Right atrium auricular region (tissue), 2 donors: Measurements from ENCODE around the gene ACSS2. TPM values are rescaled to one million over a fixed set of nuclear protein-coding genes. Genes with fewer than 3 reads are reported as not detected.
A peak's percentile ranks its signal among the peaks of the same experiment; 100 is the strongest.

ENCODE experiments used
- DNase-seq: peaks from one replicate; pipeline ENCODE4 v3.0.0-alpha.2; 2019; ENCODE audit warnings: low spot score
- H3K27ac ChIP-seq, 2 donors: fragments of 200-600 bp; sonication (generic); 1 replicate in 1 of 2; 2 replicates in 1 of 2; pipeline ENCODE4 v1.5.1; 2016 to 2019
- H3K27me3 ChIP-seq, 2 donors: fragments of 200-600 bp; sonication (generic); one replicate each; pipeline versions ENCODE4 v1.5.1 to v1.6.0; 2017 to 2019
- H3K36me3 ChIP-seq: fragments of 200-600 bp; sonication (generic); one replicate; pipeline ENCODE4 v1.5.1; 2016
- H3K4me1 ChIP-seq, 2 donors: fragments of 200-600 bp; sonication (generic); one replicate each; pipeline versions ENCODE4 v1.5.1 to v1.6.0; 2017 to 2019
- H3K4me3 ChIP-seq, 2 donors: fragments of 200-600 bp; sonication (generic); 1 replicate in 1 of 2; 2 replicates in 1 of 2; pipeline ENCODE4 v1.5.1; 2017 to 2019; ENCODE audit warnings: mild to moderate bottlenecking in 1 of 2, moderate library complexity in 1 of 2
- H3K9me3 ChIP-seq, 2 donors: fragments of 200-600 bp; sonication (generic); one replicate each; pipeline ENCODE4 v1.5.1; 2019
- total RNA-seq, 2 donors: library from RNA; depleted of rRNA; stranded (reverse); fragments of >200 nt; gene quantifications; one replicate each; pipeline ENCODE4 v1.1.0, GENCODE V29; 2016
- TF ChIP-seq, protein P1 (sequence below), 2 donors: fragments of 200-600 bp; sonication (generic); IDR thresholded peaks; one replicate each; pipeline ENCODE4 v1.5.1; 2019; ENCODE audit warnings: antibody characterized with exemption in 2 of 2

Gene ACSS2
- total RNA-seq, 2 donors from 2014 or later = 64.6 to 89.4 TPM

DNA sequence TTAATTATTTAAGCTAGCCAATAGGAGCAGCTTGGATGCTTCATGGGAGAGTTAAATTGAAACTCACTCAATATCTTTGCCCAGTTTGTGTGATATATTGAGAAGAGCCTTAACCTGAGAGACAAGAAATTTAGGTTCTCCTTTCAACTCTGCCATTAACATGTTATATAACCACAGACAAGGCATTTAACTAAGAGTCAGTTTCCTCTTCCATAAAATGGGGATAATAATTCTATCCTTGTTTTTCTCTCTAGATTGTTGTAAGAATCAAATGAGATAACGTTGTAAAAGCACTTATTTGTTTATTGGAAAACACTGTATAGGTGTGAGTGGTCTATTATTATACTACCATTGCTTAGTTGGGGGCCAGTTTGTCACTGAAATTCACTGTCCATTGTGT lies 7.8 kb downstream of the ACSS2 start:
- Histone ChIP-seq H3K9me3 (no peaks in the 10 kb centered on the region), H3K27ac (no peak overlapping the region), H3K4me1 (peaks cover 0 to 8% of the 10 kb centered on the region in 2 donors), H3K4me3 (no peak overlapping the region), H3K36me3 (peaks cover 32% of the 10 kb centered on the region), H3K27me3 (no peaks in the 10 kb centered on the region)
- TF ChIP-seq, protein P1, sequence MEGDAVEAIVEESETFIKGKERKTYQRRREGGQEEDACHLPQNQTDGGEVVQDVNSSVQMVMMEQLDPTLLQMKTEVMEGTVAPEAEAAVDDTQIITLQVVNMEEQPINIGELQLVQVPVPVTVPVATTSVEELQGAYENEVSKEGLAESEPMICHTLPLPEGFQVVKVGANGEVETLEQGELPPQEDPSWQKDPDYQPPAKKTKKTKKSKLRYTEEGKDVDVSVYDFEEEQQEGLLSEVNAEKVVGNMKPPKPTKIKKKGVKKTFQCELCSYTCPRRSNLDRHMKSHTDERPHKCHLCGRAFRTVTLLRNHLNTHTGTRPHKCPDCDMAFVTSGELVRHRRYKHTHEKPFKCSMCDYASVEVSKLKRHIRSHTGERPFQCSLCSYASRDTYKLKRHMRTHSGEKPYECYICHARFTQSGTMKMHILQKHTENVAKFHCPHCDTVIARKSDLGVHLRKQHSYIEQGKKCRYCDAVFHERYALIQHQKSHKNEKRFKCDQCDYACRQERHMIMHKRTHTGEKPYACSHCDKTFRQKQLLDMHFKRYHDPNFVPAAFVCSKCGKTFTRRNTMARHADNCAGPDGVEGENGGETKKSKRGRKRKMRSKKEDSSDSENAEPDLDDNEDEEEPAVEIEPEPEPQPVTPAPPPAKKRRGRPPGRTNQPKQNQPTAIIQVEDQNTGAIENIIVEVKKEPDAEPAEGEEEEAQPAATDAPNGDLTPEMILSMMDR (IDR thresholded peaks at IDR 0.05) = no peak
- no peak for DNase-seq

DNA sequence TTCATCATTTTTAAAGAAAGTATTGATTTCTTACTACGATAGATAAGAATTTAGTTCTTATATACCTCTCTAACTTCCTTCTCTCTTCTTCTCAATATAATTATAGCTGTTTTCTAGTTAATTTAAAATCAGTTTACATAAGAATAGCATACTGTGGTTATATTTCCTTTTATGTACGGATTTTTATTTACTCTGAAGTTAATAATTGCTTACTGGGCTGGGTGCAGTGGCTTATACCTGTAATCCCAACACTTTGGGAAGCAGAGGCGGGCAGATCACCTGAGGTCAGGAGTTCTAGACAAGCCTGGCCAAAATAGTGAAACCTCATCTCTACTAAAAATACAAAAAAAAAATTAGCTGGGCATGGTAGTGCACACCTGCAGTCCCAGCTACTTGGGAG lies 9.7 kb downstream of the ACSS2 start:
- no peak for DNase-seq
- TF ChIP-seq, protein P1 (IDR thresholded peaks at IDR 0.05) = no peak
- no peak overlapping the region for H3K4me3 ChIP-seq
- H3K4me1 ChIP-seq = no peaks in the 10 kb centered on the region
- no peaks in the 10 kb centered on the region for H3K9me3 ChIP-seq
- no peaks in the 10 kb centered on the region for H3K27me3 ChIP-seq
- no peak overlapping the region for H3K27ac ChIP-seq
- peaks cover 32% of the 10 kb centered on the region for H3K36me3 ChIP-seq

DNA sequence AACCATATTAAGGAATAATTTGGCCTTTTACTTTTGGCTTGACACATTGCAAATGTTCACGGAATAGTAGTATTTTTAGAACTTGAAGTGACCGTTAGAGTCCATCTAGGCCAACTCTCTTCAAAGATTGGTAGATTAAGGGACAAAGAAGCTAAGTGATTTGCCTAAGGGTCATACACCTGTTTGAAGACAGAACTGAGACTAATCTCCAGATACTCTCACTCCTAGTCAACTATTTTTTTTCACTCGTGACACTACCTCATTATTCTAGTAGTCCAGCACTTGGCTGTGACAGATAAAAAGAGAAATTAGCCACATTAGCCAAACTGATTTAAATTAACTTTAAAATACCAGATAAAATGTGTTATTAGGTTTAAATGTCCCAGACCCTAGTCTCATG lies 10.6 kb downstream of the ACSS2 start:
- H3K27ac ChIP-seq = peak overlapping the region in 1 of 2 donors; percentile 53
- no peak for DNase-seq
- H3K9me3 ChIP-seq = no peaks in the 10 kb centered on the region
- no peak overlapping the region for H3K4me3 ChIP-seq
- H3K27me3 ChIP-seq = no peaks in the 10 kb centered on the region
- TF ChIP-seq, protein P1 (IDR thresholded peaks at IDR 0.05) = no peak
- H3K4me1 ChIP-seq = no peaks in the 10 kb centered on the region
- peaks cover 32% of the 10 kb centered on the region for H3K36me3 ChIP-seq

DNA sequence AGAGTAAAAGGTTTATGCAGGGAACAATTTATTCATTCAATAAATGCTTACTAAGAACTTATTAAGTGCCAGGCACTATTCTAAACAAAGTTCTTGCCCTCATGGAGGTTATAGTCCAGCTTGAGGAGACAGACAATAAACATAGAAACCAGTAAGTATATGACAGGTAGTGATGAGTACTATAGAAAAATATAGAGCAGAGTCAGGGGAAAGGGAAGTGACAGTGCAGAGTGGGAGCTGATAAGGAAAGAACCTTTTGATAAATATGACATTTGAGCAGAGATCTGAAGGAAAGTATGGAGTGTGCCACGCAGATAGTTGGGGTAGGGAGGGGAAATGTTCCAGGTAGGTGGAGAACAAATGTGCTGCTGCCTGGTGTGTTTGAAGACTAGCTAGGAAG lies 12.1 kb downstream of the ACSS2 start:
- Histone ChIP-seq H3K27ac (no peak overlapping the region), H3K27me3 (no peaks in the 10 kb centered on the region), H3K36me3 (peaks cover 24% of the 10 kb centered on the region), H3K9me3 (no peaks in the 10 kb centered on the region), H3K4me1 (no peaks in the 10 kb centered on the region), H3K4me3 (no peak overlapping the region)
- DNase-seq = no peak
- TF ChIP-seq, protein P1 (IDR thresholded peaks at IDR 0.05) = no peak

DNA sequence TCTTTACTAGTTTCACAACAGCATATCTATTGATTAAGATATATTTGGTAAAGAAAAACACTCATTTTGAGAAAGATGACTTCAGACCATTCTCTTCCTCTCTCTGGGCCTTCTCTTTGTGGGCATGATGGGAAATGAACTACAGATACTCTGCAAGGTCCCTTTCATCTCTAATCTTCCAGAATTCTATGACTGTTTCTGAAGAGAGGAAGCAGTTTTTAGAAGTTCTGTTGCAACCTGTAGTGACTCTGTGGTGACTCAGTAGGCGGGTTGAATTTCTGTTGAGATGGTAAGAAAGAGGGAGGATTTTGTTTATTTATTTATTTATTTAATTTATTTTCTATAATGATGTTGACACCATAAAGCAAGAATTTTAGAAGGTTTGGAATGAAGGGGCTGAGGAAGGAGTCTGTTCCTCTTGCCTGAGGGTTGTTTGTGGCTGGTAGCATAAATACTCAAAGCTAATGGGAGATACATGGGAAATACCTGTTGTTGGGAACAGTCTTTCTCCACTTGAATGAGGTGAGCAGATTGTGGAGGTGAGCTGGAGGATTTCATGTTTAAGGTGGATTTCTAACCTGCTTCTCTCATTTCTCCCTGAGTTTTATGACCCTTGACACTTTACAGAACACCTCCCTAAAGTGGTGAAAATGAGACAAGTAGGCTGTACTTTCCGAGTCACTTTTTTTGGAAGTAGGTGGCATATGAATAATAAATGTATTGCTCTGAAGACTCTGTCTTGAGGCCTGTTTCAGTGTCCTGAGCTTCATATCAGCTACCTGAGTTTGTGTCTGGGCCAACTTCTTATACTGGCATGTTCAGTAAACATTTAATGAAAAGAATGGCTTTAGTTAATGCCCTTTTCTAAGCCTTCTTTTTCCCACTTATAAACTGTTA lies 15.0 kb downstream of the ACSS2 start:
- Histone ChIP-seq H3K36me3 (peaks cover 5% of the 10 kb centered on the region), H3K27me3 (no peaks in the 10 kb centered on the region), H3K9me3 (no peaks in the 10 kb centered on the region), H3K4me3 (no peak overlapping the region), H3K27ac (no peak overlapping the region), H3K4me1 (peaks cover 0 to 8% of the 10 kb centered on the region in 2 donors)
- TF ChIP-seq, protein P1 (IDR thresholded peaks at IDR 0.05) = no peak
- DNase-seq = no peak
